GM23338 (cell line): ENCODE results near the gene RAB3IP.

Experiments used
- CREB1 ChIP-seq: fragments of 250-450 bp; sonication (Bioruptor Pico); IDR thresholded peaks from 2 replicates; pipeline ENCODE4 v1.5.0; 2020; ENCODE audit warnings: low read depth, mild to moderate bottlenecking, moderate library complexity
- CTCF ChIP-seq, 2 experiments: fragments of 200-600 bp in 1 of 2; sonication (generic) in 1 of 2; conservative IDR thresholded peaks; 2 replicates each; pipeline versions ENCODE4 v1.5.1 to v1.6.1; 2016 to 2017; ENCODE audit warnings: antibody characterized with exemption in 2 of 2, low read depth in 2 of 2, mild to moderate bottlenecking in 2 of 2, moderate library complexity in 1 of 2
- ETS1 ChIP-seq: IDR thresholded peaks from 2 replicates; pipeline ENCODE4 v1.6.1; 2016; ENCODE audit warnings: antibody characterized with exemption
- EZH2 ChIP-seq: fragments of 200-600 bp; sonication (generic); IDR thresholded peaks from one replicate; pipeline ENCODE4 v1.8.0; 2017; ENCODE audit warnings: antibody characterized with exemption, mild to moderate bottlenecking, low read depth; ENCODE audit not compliant: unreplicated experiment
- EZH2phosphoT487 ChIP-seq: fragments of 200-600 bp; sonication (generic); IDR thresholded peaks from one replicate; pipeline ENCODE4 v1.8.1; 2018; ENCODE audit warnings: antibody characterized with exemption; ENCODE audit not compliant: unreplicated experiment
- JUNB ChIP-seq: IDR thresholded peaks from one replicate; pipeline ENCODE4 v1.6.1; 2016; ENCODE audit warnings: antibody characterized with exemption; ENCODE audit not compliant: unreplicated experiment
- NANOG ChIP-seq: IDR thresholded peaks from 2 replicates; pipeline ENCODE4 v1.6.1; 2016; ENCODE audit warnings: antibody characterized with exemption, borderline replicate concordance
- POLR2AphosphoS5 ChIP-seq: IDR thresholded peaks from 2 replicates; pipeline ENCODE4 v1.6.1; 2016; ENCODE audit warnings: antibody characterized with exemption, low read depth
- REST ChIP-seq: IDR thresholded peaks from one replicate; pipeline ENCODE4 v1.6.1; 2018; ENCODE audit warnings: antibody characterized with exemption; ENCODE audit not compliant: unreplicated experiment
- ZNF114 ChIP-seq: fragments of 250-450 bp; sonication (Bioruptor Pico); IDR thresholded peaks from 2 replicates; pipeline ENCODE4 v1.5.0; 2020; ENCODE audit warnings: mild to moderate bottlenecking, moderate library complexity
- ZNF462 ChIP-seq: fragments of 250-450 bp; sonication (Bioruptor Pico); IDR thresholded peaks from 2 replicates; pipeline ENCODE4 v1.5.0; 2020; ENCODE audit warnings: mild to moderate bottlenecking, moderate library complexity

- TF ChIP-seq CTCF (conservative IDR thresholded peaks at IDR 0.05; ENCODE audit: low read depth in 2 of 2) (no peak), EZH2 (no peak), EZH2phosphoT487 (no peak), REST (no peak), ZNF114 (CRISPR knock-in tag) (no peak), POLR2AphosphoS5 (no peak), NANOG (no peak), ZNF462 (CRISPR knock-in tag) (no peak), JUNB (no peak), CREB1 (CRISPR knock-in tag) (no peak), ETS1 (no peak)
These were observed 17.6 kb downstream of the RAB3IP start for GRCh38 chr12:69756088-69756755.
